ENCODE data around the gene HDGF. TPM values are rescaled to one million over a fixed set of nuclear protein-coding genes. Genes with fewer than 3 reads are reported as not detected.

Gene HDGF
- total and polyA plus RNA-seq, 9 of the 15 experiments (the other 6 are each of a cell fraction or from before 2014, with no cell fraction given) = 38.8 to 601 (median 400) TPM

DNA sequence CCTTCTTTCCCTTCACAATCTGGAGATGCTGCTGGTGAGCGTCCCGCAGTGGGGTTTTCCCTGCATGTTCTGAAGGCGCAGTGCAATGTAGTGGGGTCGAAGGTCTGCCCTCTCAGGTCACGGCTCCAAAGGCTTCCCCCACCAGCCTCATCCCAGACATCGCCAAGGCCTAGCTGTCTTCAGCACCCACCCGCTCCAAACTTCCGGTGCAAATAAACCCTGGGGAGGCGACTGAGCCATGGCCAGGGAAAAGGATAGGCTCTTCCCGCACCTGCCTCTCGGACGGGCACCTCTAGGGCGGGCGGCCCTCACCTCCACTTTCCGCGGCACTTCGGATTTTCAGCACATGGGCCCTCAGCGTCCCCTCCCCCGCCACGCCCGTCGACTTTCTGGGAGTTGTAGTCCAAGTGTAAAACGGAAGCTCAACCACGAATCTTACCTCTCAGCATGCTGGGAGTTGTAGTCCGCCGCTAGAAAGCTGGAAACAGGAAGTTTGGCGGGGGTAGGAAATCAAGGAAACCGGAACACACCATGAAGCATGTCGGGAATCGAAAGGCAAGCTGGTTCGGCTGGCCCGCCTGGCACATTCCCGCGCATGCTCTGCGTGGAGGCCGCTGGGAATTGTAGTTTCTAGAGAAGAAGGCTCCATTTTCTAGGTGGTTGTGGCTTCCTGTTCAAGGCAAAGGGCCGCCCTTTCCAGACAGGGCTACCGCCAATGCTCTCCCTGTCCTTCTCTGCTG lies 10.6 kb downstream of the HDGF start, which contains the start of gene MRPL24 (continued):
- TF ChIP-seq CBFB (CRISPR knock-in tag; IDR thresholded peaks at IDR 0.05) (no peak), CEBPG (CRISPR knock-in tag; IDR thresholded peaks at IDR 0.05) (no peak), CEBPG (tag; conservative IDR thresholded peaks at IDR 0.05 in 1 of 2, IDR thresholded peaks at IDR 0.05 in 1 of 2) (no peak), RBM34 (IDR thresholded peaks at IDR 0.05; ENCODE audit: borderline replicate concordance, insufficient read depth, low read length) (no peak), U2AF1 (optimal IDR thresholded peaks at IDR 0.05; ENCODE audit: low read depth, low read length) (no peak), CREM (IDR thresholded peaks at IDR 0.05; ENCODE audit: low read depth) (peak; percentile 96), ASH1L (IDR thresholded peaks at IDR 0.05; ENCODE audit: borderline replicate concordance, low read depth, partially characterized antibody) (peak; percentile 87), TCF3 (CRISPR knock-in tag; IDR thresholded peaks at IDR 0.05) (0 out of 2 replicates have a peak, but pooled peaks have one; percentile 2), HNRNPLL (IDR thresholded peaks at IDR 0.05; ENCODE audit: low read depth, low read length, poor library complexity, severe bottlenecking) (no peak), SP2 (IDR thresholded peaks at IDR 0.05; ENCODE audit: extremely low read depth, low read depth, low read length, poor library complexity, severe bottlenecking) (no peak), SMARCB1 (IDR thresholded peaks at IDR 0.05; ENCODE audit: insufficient read length, low read depth) (no peak), POLR3G (IDR thresholded peaks at IDR 0.05; ENCODE audit: extremely low read depth, insufficient read length, insufficient replicate concordance) (no peak), ZNF224 (CRISPR knock-in tag; IDR thresholded peaks at IDR 0.05) (no peak), CBFA2T2 (conservative IDR thresholded peaks at IDR 0.05) (no peak), HDAC3 (IDR thresholded peaks at IDR 0.05; ENCODE audit: borderline replicate concordance, partially characterized antibody) (no peak), ZNF274 (IDR thresholded peaks at IDR 0.05; ENCODE audit: borderline replicate concordance, low read depth, low read length) (no peak), KDM4B (IDR thresholded peaks at IDR 0.05; ENCODE audit: borderline replicate concordance in 2 of 2, low read depth in 1 of 2) (peak in 1 of 2 experiments; percentile 97; a peak in 2 of 4 replicates)
- TF ChIP-seq, protein P1, sequence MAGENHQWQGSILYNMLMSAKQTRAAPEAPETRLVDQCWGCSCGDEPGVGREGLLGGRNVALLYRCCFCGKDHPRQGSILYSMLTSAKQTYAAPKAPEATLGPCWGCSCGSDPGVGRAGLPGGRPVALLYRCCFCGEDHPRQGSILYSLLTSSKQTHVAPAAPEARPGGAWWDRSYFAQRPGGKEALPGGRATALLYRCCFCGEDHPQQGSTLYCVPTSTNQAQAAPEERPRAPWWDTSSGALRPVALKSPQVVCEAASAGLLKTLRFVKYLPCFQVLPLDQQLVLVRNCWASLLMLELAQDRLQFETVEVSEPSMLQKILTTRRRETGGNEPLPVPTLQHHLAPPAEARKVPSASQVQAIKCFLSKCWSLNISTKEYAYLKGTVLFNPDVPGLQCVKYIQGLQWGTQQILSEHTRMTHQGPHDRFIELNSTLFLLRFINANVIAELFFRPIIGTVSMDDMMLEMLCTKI (IDR thresholded peaks at IDR 0.05; ENCODE audit: partially characterized antibody) = no peak
- TF ChIP-seq, protein P2, sequence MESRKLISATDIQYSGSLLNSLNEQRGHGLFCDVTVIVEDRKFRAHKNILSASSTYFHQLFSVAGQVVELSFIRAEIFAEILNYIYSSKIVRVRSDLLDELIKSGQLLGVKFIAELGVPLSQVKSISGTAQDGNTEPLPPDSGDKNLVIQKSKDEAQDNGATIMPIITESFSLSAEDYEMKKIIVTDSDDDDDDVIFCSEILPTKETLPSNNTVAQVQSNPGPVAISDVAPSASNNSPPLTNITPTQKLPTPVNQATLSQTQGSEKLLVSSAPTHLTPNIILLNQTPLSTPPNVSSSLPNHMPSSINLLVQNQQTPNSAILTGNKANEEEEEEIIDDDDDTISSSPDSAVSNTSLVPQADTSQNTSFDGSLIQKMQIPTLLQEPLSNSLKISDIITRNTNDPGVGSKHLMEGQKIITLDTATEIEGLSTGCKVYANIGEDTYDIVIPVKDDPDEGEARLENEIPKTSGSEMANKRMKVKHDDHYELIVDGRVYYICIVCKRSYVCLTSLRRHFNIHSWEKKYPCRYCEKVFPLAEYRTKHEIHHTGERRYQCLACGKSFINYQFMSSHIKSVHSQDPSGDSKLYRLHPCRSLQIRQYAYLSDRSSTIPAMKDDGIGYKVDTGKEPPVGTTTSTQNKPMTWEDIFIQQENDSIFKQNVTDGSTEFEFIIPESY (CRISPR knock-in tag; IDR thresholded peaks at IDR 0.05) = peak; percentile 65
- TF ChIP-seq, protein P3, sequence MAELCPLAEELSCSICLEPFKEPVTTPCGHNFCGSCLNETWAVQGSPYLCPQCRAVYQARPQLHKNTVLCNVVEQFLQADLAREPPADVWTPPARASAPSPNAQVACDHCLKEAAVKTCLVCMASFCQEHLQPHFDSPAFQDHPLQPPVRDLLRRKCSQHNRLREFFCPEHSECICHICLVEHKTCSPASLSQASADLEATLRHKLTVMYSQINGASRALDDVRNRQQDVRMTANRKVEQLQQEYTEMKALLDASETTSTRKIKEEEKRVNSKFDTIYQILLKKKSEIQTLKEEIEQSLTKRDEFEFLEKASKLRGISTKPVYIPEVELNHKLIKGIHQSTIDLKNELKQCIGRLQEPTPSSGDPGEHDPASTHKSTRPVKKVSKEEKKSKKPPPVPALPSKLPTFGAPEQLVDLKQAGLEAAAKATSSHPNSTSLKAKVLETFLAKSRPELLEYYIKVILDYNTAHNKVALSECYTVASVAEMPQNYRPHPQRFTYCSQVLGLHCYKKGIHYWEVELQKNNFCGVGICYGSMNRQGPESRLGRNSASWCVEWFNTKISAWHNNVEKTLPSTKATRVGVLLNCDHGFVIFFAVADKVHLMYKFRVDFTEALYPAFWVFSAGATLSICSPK (IDR thresholded peaks at IDR 0.05; ENCODE audit: borderline replicate concordance) = no peak
- TF ChIP-seq, protein P4, sequence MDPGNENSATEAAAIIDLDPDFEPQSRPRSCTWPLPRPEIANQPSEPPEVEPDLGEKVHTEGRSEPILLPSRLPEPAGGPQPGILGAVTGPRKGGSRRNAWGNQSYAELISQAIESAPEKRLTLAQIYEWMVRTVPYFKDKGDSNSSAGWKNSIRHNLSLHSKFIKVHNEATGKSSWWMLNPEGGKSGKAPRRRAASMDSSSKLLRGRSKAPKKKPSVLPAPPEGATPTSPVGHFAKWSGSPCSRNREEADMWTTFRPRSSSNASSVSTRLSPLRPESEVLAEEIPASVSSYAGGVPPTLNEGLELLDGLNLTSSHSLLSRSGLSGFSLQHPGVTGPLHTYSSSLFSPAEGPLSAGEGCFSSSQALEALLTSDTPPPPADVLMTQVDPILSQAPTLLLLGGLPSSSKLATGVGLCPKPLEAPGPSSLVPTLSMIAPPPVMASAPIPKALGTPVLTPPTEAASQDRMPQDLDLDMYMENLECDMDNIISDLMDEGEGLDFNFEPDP (CRISPR knock-in tag; IDR thresholded peaks at IDR 0.05) = no peak

All from K562 (cell line).